HepG2 (cell line): ENCODE measurements around the gene FBN3. TPM values are rescaled to one million over a fixed set of nuclear protein-coding genes. Genes with fewer than 3 reads are reported as not detected.

ENCODE experiments used
- ATAC-seq: fragments of 200-7000 bp; cut with Tn5 transposase; 3 replicates; pipeline ENCODE4 v1.9.1; 2020; ENCODE audit warnings: mild to moderate bottlenecking, moderate library complexity
- BruUV-seq: library from RNA; stranded (reverse); fragments of 400-500 nt; replicated peaks from 2 replicates; lab custom pipeline; 2021; lab: Mats Ljungman, UMichigan
- CTCF ChIA-PET: fragments of 300-600 bp; formaldehyde crosslinking; extraction: SDS; loops from one replicate; lab custom pipeline; 2021; ENCODE audit warnings: low total read pairs, inconsistent platforms, low intra/inter-chr PET ratio; lab: Yijun Ruan, JAX
- POLR2A ChIA-PET: fragments of 350-600 bp; sonication (Branson Sonifier 250); formaldehyde crosslinking; loops from one replicate; lab custom pipeline; 2020; ENCODE audit warnings: antibody characterized with exemption, inconsistent platforms; lab: Yijun Ruan, JAX
- DNase-seq: peaks from one replicate; pipeline ENCODE4 v3.0.0-alpha.2; 2015; ENCODE audit warnings: low spot score
- FAIRE-seq: peaks from 3 replicates; lab custom pipeline; 2011; peaks lifted over from hg19 to GRCh38; lab: Jason Lieb, UNC
- H2AFZ ChIP-seq: one replicate; pipeline ENCODE4 v1.6.1; 2011; ENCODE audit warnings: low read length, inconsistent platforms
- H3K27ac ChIP-seq: fragments of 300-600 bp; 3 replicates; pipeline ENCODE4 v1.8.0; 2011; ENCODE audit warnings: mixed run types, mild to moderate bottlenecking, mixed read lengths, low read length, inconsistent platforms; ENCODE audit not compliant: insufficient read depth; ENCODE audit errors: extremely low read length
- H3K27me3 ChIP-seq, 2 experiments: fragments of 200-600 bp in 1 of 2; 2 replicates in 1 of 2; 3 replicates in 1 of 2; pipeline versions ENCODE4 v1.6.0 to v1.8.0; 2011; ENCODE audit warnings: low read length in 2 of 2, mild to moderate bottlenecking in 2 of 2, moderate library complexity in 2 of 2, inconsistent platforms in 1 of 2; ENCODE audit not compliant: insufficient read depth in 2 of 2, control insufficient read depth in 1 of 2
- H3K36me3 ChIP-seq, 2 experiments: fragments of 200-600 bp in 1 of 2; replicated peaks in 1 of 2; 2 replicates in 1 of 2; 3 replicates in 1 of 2; pipeline versions ENCODE4 v1.5.1 to v1.8.0; 2011; ENCODE audit warnings: low read length in 2 of 2, inconsistent platforms in 1 of 2; ENCODE audit not compliant: insufficient read depth in 2 of 2, control insufficient read depth in 1 of 2
- H3K4me1 ChIP-seq: 2 replicates; pipeline ENCODE4 v1.5.1; 2012; ENCODE audit warnings: low read length, inconsistent platforms; ENCODE audit not compliant: insufficient read depth
- H3K4me2 ChIP-seq: 2 replicates; pipeline ENCODE4 v1.6.0; 2011; ENCODE audit warnings: low read depth, low read length, inconsistent platforms
- H3K4me3 ChIP-seq, 3 experiments: fragments of 200-600 bp in 1 of 3; sonication (generic), shearing (Covaris generic) in 1 of 3; replicated peaks in 1 of 3; 2 replicates each; pipeline ENCODE4 v1.5.1; 2011 to 2016; ENCODE audit warnings: low read length in 3 of 3, inconsistent platforms in 2 of 3, low read depth in 2 of 3, mild to moderate bottlenecking in 2 of 3, control low read depth in 1 of 3, mixed read lengths in 1 of 3; ENCODE audit not compliant: insufficient read depth in 1 of 3
- H3K79me2 ChIP-seq: one replicate; pipeline ENCODE4 v1.6.1; 2011; ENCODE audit warnings: low read length, inconsistent platforms; ENCODE audit not compliant: insufficient read depth
- H3K9ac ChIP-seq: 2 replicates; pipeline ENCODE4 v1.6.0; 2011; ENCODE audit warnings: mild to moderate bottlenecking, low read depth, low read length, inconsistent platforms; ENCODE audit not compliant: insufficient read depth
- H3K9me3 ChIP-seq: 2 replicates; pipeline ENCODE4 v1.5.1; 2012; ENCODE audit warnings: mild to moderate bottlenecking, low read length
- H4K20me1 ChIP-seq: 2 replicates; pipeline ENCODE4 v1.6.0; 2011; ENCODE audit warnings: inconsistent platforms, mild to moderate bottlenecking, low read length, moderate library complexity; ENCODE audit not compliant: insufficient read depth
- DMAP1 ChIP-seq: IDR thresholded peaks from 2 replicates; pipeline ENCODE4 v1.6.1; 2016
- MTA1 ChIP-seq: sonication (generic); formaldehyde crosslinking; IDR thresholded peaks from 2 replicates; pipeline ENCODE4 v1.4.0; 2020; ENCODE audit warnings: missing genetic modification reagents, mild to moderate bottlenecking, borderline replicate concordance
- SSRP1 ChIP-seq: IDR thresholded peaks from 2 replicates; pipeline ENCODE4 v1.6.1; 2016; ENCODE audit warnings: control low read depth
- TGIF2 ChIP-seq: IDR thresholded peaks from 2 replicates; pipeline ENCODE4 v1.6.1; 2016; ENCODE audit warnings: control low read depth, missing compliant biosample characterization
- TP53 ChIP-seq: sonication (generic); formaldehyde crosslinking; conservative IDR thresholded peaks from 2 replicates; pipeline ENCODE4 v1.4.0; 2020; ENCODE audit warnings: missing genetic modification reagents
- ZFP36 ChIP-seq: fragments of 150-350 bp; IDR thresholded peaks from 2 replicates; pipeline ENCODE4 v1.6.1; 2018; ENCODE audit warnings: borderline replicate concordance, low read length, low read depth; ENCODE audit not compliant: partially characterized antibody
- ZNF337 ChIP-seq: sonication (generic); formaldehyde crosslinking; IDR thresholded peaks from 2 replicates; pipeline ENCODE4 v1.5.1; 2020; ENCODE audit warnings: missing genetic modification reagents, low read depth, mild to moderate bottlenecking, borderline replicate concordance
- WGBS: methylation state at CpG from one replicate; pipeline ENCODE4 v1.1.6; 2017; ENCODE audit warnings: low lambda C conversion rate; 5-methylcytosine and 5-hydroxymethylcytosine counted together
- in situ Hi-C: cut with HindIII; loops from 2 replicates; pipeline ENCODE4 v1.10.0; 2017; ENCODE audit warnings: low pct_unique_long_range_greater_than_20kb; ENCODE audit not compliant: extremely low pct_ligation_motif_present
- intact Hi-C: fragments of 100-400 bp; cut with micrococcal nuclease; formaldehyde crosslinking; loops from one replicate; pipeline ENCODE4 v1.10.0; 2022; ENCODE audit not compliant: unreplicated experiment
- polyA plus RNA-seq, 8 experiments: library from polyadenylated mRNA; depleted of rRNA in 3 of 8; stranded (reverse) in 7 of 8; unstranded in 1 of 8; fragments of >200 nt; fragmentation: Illumina TruSeq in 4 of 8; extraction: Trizol in 4 of 8; gene quantifications; 2 replicates each; pipeline versions ENCODE4 v1.2.1 to v1.2.3, GENCODE V29; 2011 to 2016; ENCODE audit warnings: low read depth in 4 of 8, missing spikeins in 1 of 8, mixed read lengths in 1 of 8; ENCODE audit not compliant: insufficient read depth in 1 of 8
- total RNA-seq, 5 experiments: library from RNA; depleted of rRNA; stranded (reverse); fragments of >200 nt; fragmentation: Illumina TruSeq; extraction: Trizol; gene quantifications; 2 replicates each; pipeline ENCODE4 v1.2.3, GENCODE V29; 2016; ENCODE audit warnings: low read depth in 1 of 5
- TF ChIP-seq, protein P1 (sequence below): sonication (generic); formaldehyde crosslinking; conservative IDR thresholded peaks from 2 replicates; pipeline ENCODE4 v1.8.1; 2023; ENCODE audit warnings: missing genetic modification reagents
- TF ChIP-seq, protein P2 (sequence below): sonication (generic); formaldehyde crosslinking; IDR thresholded peaks from 2 replicates; pipeline ENCODE4 v1.9.0; 2021; ENCODE audit warnings: missing genetic modification reagents, mild to moderate bottlenecking, borderline replicate concordance

FBN3 gene
- total and polyA plus RNA-seq, 2 of the 13 experiments (the other 11 are each of a cell fraction or from before 2014, with no cell fraction given): 0.20 to 1.3 TPM

GRCh38 chr19:8131517-8131916 lies 17.9 kb downstream of the FBN3 start:
- no peaks in the 10 kb centered on the region for H3K9me3 ChIP-seq
- ChIA-PET POLR2A (no interaction called here), CTCF (no interaction called here)
- BruUV-seq: no TSS peak
- ATAC-seq (no peak), DNase-seq (no peak), FAIRE-seq (no peak)
- in situ Hi-C loops: no loop called here
- no peak overlapping the region for H2AFZ ChIP-seq
- intact Hi-C loops: no loop called here
- no peaks in the 10 kb centered on the region for H4K20me1 ChIP-seq
- no peak overlapping the region for H3K27ac ChIP-seq
- no peaks in the 10 kb centered on the region for H3K27me3 ChIP-seq
- no peaks in the 10 kb centered on the region for H3K79me2 ChIP-seq
- H3K9ac ChIP-seq: no peak overlapping the region
- no peak overlapping the region for H3K4me2 ChIP-seq
- WGBS: 83% methylated on average over 10 of the region's 26 CpGs
- TF ChIP-seq MTA1 (CRISPR knock-in tag) (no peak), SSRP1 (CRISPR knock-in tag) (no peak), TGIF2 (CRISPR knock-in tag) (no peak), TP53 (no peak), ZFP36 (no peak), ZNF337 (CRISPR knock-in tag) (no peak), DMAP1 (CRISPR knock-in tag) (no peak)
- TF ChIP-seq, protein P1, sequence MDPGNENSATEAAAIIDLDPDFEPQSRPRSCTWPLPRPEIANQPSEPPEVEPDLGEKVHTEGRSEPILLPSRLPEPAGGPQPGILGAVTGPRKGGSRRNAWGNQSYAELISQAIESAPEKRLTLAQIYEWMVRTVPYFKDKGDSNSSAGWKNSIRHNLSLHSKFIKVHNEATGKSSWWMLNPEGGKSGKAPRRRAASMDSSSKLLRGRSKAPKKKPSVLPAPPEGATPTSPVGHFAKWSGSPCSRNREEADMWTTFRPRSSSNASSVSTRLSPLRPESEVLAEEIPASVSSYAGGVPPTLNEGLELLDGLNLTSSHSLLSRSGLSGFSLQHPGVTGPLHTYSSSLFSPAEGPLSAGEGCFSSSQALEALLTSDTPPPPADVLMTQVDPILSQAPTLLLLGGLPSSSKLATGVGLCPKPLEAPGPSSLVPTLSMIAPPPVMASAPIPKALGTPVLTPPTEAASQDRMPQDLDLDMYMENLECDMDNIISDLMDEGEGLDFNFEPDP (CRISPR knock-in tag): no peak
- TF ChIP-seq, protein P2, sequence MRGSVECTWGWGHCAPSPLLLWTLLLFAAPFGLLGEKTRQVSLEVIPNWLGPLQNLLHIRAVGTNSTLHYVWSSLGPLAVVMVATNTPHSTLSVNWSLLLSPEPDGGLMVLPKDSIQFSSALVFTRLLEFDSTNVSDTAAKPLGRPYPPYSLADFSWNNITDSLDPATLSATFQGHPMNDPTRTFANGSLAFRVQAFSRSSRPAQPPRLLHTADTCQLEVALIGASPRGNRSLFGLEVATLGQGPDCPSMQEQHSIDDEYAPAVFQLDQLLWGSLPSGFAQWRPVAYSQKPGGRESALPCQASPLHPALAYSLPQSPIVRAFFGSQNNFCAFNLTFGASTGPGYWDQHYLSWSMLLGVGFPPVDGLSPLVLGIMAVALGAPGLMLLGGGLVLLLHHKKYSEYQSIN (CRISPR knock-in tag): no peak
- no peak overlapping the region for H3K4me3 ChIP-seq
- peaks cover 24% of the 10 kb centered on the region for H3K4me1 ChIP-seq
- H3K36me3 ChIP-seq: no peaks in the 10 kb centered on the region
